CMK (cell line): ENCODE results near the gene TCN1.

Experiments
- DNase-seq: peaks from one replicate; pipeline ENCODE4 v3.0.0-alpha.2; 2010; ENCODE audit warnings: low read depth

Gene TCN1

GRCh38 chr11:59807047-59807610, 59.2 kb downstream of the TCN1 start:
- DNase-seq, result no peak

GRCh38 chr11:59804061-59804460, 62.2 kb downstream of the TCN1 start:
- DNase-seq, result no peak
